Measurements from ENCODE around the gene DYNLT4.
A peak's percentile ranks its signal among the peaks of the same experiment; 100 is the strongest.
"Not testable (repeated sequence)": the region's sequence is repeated elsewhere in the genome, so short reads cannot be mapped to it uniquely, and the experiment has no call there.

Gene DYNLT4, protein sequence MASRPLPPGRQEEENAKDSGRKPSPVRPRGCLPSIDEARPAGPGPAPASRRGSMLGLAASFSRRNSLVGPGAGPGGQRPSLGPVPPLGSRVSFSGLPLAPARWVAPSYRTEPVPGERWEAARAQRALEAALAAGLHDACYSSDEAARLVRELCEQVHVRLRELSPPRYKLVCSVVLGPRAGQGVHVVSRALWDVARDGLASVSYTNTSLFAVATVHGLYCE

GRCh38 chr1:44806704-44807363 lies at the start of gene DYNLT4:
Gene DYNLT4 (minus strand): TSS chr1:44807351. CDS start chr1:44806668, 683 bp downstream.
- DNase-seq, result no peak

GRCh38 chr1:44855742-44856141 lies 48.6 kb upstream of the DYNLT4 start:
- DNase-seq, result no peak

DNA sequence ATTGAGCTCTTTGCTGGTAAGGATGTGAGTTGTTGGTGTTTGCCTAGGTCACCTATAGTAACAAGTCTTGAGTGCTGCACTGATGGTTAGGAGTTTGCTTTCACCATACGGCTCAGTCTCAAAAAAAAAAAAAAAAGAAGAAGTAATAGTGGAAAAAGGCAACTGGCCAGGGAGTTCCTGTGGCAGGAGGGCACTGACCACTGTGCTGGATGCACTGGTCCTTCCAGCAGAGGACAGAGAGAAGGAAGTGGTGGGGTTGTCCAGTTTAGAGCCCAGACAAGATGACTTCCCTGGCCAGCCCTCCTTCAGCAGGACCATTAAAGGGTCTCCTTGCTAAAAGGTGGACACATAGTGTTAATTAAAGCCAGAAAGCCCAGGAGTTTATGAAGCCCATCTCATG lies 47.8 kb upstream of the DYNLT4 start:
- no peak for DNase-seq

GRCh38 chr1:44853201-44853600 lies 46.0 kb upstream of the DYNLT4 start:
- no peak for DNase-seq

DNA sequence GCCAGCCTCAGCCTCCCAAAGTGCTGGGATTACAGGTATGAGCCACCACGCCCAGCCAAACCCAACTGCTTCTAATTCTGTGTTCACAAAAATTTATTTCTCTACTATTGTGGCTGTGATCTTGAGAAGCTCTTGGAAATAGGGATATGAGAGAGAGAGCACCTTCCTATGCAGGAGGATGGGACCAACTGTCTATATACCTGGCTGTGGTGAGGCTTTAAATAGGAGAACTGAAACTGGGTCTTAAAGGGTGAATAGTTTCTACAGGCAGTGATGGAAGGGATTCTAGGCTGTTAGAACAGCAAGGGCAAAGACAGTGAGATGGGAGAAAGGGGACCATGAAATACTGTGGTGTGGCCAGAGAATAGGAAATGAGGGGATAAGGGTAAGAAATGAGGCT lies 44.2 kb upstream of the DYNLT4 start:
- no peak for DNase-seq

- DNase-seq, result no peak
Observed at GRCh38 chr1:44849575-44850132, 42.5 kb upstream of the DYNLT4 start.

DNA sequence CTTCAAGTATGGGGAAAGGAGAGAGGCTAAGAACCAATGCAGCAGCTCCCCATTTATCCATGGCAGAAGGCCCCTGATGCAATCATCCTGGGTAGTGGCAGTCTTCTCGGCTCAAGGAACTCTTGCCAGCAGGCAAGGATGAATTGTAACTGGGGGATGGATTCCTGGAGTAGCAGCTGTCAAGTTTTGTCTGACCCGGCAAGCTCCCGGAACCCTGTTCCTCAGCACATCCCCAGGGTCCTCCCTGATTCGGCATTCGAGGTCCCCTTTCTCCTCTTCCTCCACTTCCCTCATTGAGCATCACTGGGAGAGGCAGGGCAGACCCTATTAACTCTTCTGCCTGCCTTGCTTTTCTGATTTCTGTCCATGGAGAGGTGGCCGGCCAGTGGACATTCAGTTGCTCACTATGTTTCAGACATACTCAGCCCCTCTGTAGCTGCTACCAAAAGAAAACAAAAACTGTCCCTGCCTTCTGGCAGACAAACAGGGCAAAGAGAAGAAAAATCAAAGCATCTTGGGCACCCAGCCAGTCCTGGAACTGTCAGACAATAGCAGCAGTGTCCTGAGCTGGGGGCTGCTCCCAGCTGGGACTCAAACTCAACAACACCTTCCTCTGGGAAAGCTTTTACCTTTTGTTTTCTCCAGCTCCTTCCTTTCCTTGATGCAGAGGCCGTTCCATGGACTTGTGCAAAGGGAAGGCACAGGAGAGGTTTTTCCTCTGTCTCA lies 41.5 kb upstream of the DYNLT4 start:
- no peak for DNase-seq

GRCh38 chr1:44847845-44848244 lies 40.7 kb upstream of the DYNLT4 start:
- DNase-seq, result no peak

GRCh38 chr1:44846985-44847384 lies 39.8 kb upstream of the DYNLT4 start:
- DNase-seq, result no peak

- peak; percentile 91 for DNase-seq
Observed at GRCh38 chr1:44842862-44843655, 35.9 kb upstream of the DYNLT4 start, which contains the start of gene PTCH2. Gene PTCH2 (minus strand): TSS chr1:44843253. CDS start chr1:44842932, 321 bp downstream.

DNA sequence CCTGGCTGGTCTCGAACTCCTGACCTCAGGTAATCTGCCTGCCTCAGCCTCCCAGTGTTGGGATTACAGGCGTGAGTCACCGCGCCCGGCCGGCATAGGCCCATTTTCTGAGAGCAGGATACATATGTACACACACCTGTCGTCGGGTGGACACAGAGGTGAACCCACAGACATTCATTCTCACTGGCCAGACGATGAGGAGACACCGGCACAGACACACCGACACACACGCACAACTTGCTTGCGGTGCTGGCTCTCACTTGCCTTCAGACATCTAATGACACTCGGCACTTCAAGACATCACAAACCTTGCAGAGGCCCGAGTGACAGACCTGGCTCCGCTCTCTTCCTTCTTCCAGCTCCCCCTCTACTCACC lies 35.3 kb upstream of the DYNLT4 start:
- peak; percentile 19 for DNase-seq

- DNase-seq, result no peak
Observed at GRCh38 chr1:44839576-44839975, 32.4 kb upstream of the DYNLT4 start.

GRCh38 chr1:44838294-44838693 lies 31.1 kb upstream of the DYNLT4 start:
- DNase-seq, result not testable (repeated sequence)

DNA sequence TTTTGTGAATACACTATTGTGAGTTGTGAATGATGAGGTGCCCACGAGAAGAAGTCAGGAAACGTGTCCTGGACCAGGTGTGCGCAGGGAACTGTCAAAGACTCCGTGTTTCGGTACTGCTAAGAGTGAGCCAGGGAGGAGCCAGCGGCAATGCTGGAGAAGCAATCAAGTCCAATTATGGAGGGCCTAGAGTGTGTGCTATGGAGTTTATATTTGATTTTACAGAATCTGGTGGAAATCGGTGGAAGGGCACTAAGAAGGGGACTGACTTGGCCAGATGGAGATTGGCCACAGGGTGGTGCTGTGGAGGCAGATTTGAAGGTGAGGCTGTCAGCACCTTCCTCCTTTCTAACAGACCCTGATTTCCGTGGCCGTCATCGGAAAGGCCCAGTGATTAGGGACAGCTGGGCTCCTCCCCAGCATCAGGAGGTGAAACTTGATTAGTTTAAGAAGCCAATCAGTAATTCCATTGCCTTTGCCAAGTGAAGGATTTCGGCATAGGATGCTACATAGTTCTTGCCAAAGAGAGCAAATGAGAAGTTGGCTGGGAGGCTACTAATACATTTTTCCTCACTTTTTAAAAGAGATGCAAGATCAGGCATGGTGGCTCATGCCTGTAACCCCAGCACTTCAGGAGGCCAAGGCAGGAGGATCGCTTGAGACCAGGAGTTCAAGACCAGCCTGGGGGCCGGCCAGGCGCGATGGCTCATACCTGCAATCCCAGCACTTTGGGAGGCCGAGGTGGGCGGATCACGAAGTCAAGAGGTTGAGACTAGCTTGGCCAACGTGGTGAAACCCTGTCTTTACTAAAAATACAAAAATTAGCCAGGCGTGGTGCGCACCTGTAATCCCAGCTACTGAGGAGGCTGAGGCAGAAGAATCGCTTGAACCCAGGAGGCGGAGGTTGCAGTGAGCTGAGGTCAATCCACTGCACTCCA lies 28.9 kb upstream of the DYNLT4 start:
- peak; percentile 83 for DNase-seq

GRCh38 chr1:44834328-44834727 lies 27.2 kb upstream of the DYNLT4 start:
- DNase-seq, result no peak

- no peak for DNase-seq
Observed at GRCh38 chr1:44832056-44832705, 25.0 kb upstream of the DYNLT4 start.

- DNase-seq, result peak; percentile 8
Observed at GRCh38 chr1:44831516-44831915, 24.4 kb upstream of the DYNLT4 start.

GRCh38 chr1:44830900-44831304 lies 23.8 kb upstream of the DYNLT4 start:
- no peak for DNase-seq

- no peak for DNase-seq
Observed at GRCh38 chr1:44829506-44830384, 22.6 kb upstream of the DYNLT4 start.

- no peak for DNase-seq
Observed at GRCh38 chr1:44828841-44829440, 21.8 kb upstream of the DYNLT4 start.

Data from NCI-H1092 treated with DMSO at 0.1 percent for 48 hours (cell line).